Keratinocyte (primary cell): Measurements from ENCODE around the gene NPRL2. TPM values are rescaled to one million over a fixed set of nuclear protein-coding genes. Genes with fewer than 3 reads are reported as not detected.

Experiments
- DNase-seq: peaks from one replicate; pipeline ENCODE4 v3.0.0-alpha.2; 2011; ENCODE audit warnings: low read depth, missing footprints, low spot score
- FAIRE-seq: peaks from 2 replicates; lab custom pipeline; 2011; peaks lifted over from hg19 to GRCh38; lab: Jason Lieb, UNC
- H2AFZ ChIP-seq: 2 replicates; pipeline ENCODE4 v1.6.0; 2012; ENCODE audit warnings: low read length, control low read depth, inconsistent platforms; ENCODE audit not compliant: control insufficient read depth
- H3K27ac ChIP-seq: 2 replicates; pipeline ENCODE4 v1.5.1; 2011; ENCODE audit warnings: low read length; ENCODE audit not compliant: control insufficient read depth, insufficient read depth
- H3K27me3 ChIP-seq: 3 replicates; pipeline ENCODE4 v1.6.0; 2011; ENCODE audit warnings: low read length; ENCODE audit not compliant: control insufficient read depth, insufficient read depth; ENCODE audit errors: extremely low read depth
- H3K36me3 ChIP-seq, 2 experiments: 2 replicates in 1 of 2; 3 replicates in 1 of 2; pipeline ENCODE4 v1.5.1; 2011; ENCODE audit warnings: low read length in 2 of 2, mild to moderate bottlenecking in 1 of 2; ENCODE audit not compliant: control insufficient read depth in 2 of 2, insufficient read depth in 2 of 2; ENCODE audit errors: extremely low read depth in 1 of 2
- H3K4me1 ChIP-seq: 3 replicates; pipeline ENCODE4 v1.5.1; 2011; ENCODE audit warnings: low read length; ENCODE audit not compliant: control insufficient read depth, insufficient read depth; ENCODE audit errors: extremely low read depth
- H3K4me2 ChIP-seq: 3 replicates; pipeline ENCODE4 v1.6.0; 2011; ENCODE audit warnings: low read depth, low read length; ENCODE audit not compliant: control insufficient read depth, insufficient read depth; ENCODE audit errors: extremely low read depth
- H3K4me3 ChIP-seq, 3 experiments: fragments of 200-600 bp in 1 of 3; sonication (generic) in 1 of 3; 2 replicates in 2 of 3; 3 replicates in 1 of 3; pipeline ENCODE4 v1.5.1; 2011 to 2016; ENCODE audit warnings: low read length in 3 of 3, mild to moderate bottlenecking in 3 of 3, control low read depth in 2 of 3, inconsistent platforms in 1 of 3, low read depth in 1 of 3, mixed read lengths in 1 of 3, mixed run types in 1 of 3, moderate library complexity in 1 of 3; ENCODE audit not compliant: control insufficient read depth in 2 of 3, insufficient read depth in 2 of 3; ENCODE audit errors: extremely low read depth in 1 of 3
- H3K79me2 ChIP-seq: 2 replicates; pipeline ENCODE4 v1.6.0; 2012; ENCODE audit warnings: low read length; ENCODE audit not compliant: control insufficient read depth, insufficient read depth
- H3K9ac ChIP-seq: 3 replicates; pipeline ENCODE4 v1.6.0; 2011; ENCODE audit warnings: low read length; ENCODE audit not compliant: control insufficient read depth, insufficient read depth; ENCODE audit errors: extremely low read depth
- H3K9me1 ChIP-seq: 3 replicates; pipeline ENCODE4 v1.6.0; 2011; ENCODE audit warnings: low read length; ENCODE audit not compliant: control insufficient read depth, insufficient read depth; ENCODE audit errors: extremely low read depth
- H3K9me3 ChIP-seq: 2 replicates; pipeline ENCODE4 v1.5.1; 2012; ENCODE audit warnings: low read depth, low read length; ENCODE audit not compliant: control insufficient read depth
- H4K20me1 ChIP-seq: 3 replicates; pipeline ENCODE4 v1.6.0; 2011; ENCODE audit warnings: low read length; ENCODE audit not compliant: control insufficient read depth, insufficient read depth; ENCODE audit errors: extremely low read depth
- EZH2 ChIP-seq: IDR thresholded peaks from one replicate; pipeline ENCODE4 v1.6.1; 2012; ENCODE audit warnings: inconsistent platforms, mild to moderate bottlenecking, low read length, moderate library complexity
- dilution Hi-C: fragments of 300-500 bp; cut with MboI; formaldehyde crosslinking; loops from one replicate; pipeline ENCODE4 v1.7.0; 2020; ENCODE audit warnings: low sequenced_read_pairs; ENCODE audit not compliant: extremely low pct_ligation_motif_present
- polyA plus RNA-seq, 5 experiments: library from polyadenylated mRNA; depleted of rRNA in 3 of 5; stranded (reverse) in 3 of 5; stranded (forward) in 1 of 5; unstranded in 1 of 5; fragments of >200 nt; gene quantifications; 1 replicate in 1 of 5; 2 replicates in 3 of 5; 3 replicates in 1 of 5; pipeline versions ENCODE4 v1.2.1 to v1.2.3, GENCODE V29; 2011 to 2012; ENCODE audit warnings: missing spikeins in 2 of 5, low read depth in 1 of 5, low replicate concordance in 1 of 5
- TF ChIP-seq, protein P1 (sequence below), 3 experiments: IDR thresholded peaks in 1 of 3; conservative IDR thresholded peaks in 1 of 3; optimal IDR thresholded peaks in 1 of 3; 2 replicates in 2 of 3; 3 replicates in 1 of 3; pipeline versions ENCODE3 to v1.5.1; 2011; ENCODE audit warnings: low read length in 3 of 3, mild to moderate bottlenecking in 3 of 3, moderate library complexity in 2 of 3, control low read depth in 1 of 3, inconsistent platforms in 1 of 3; ENCODE audit not compliant: insufficient read depth in 2 of 3; ENCODE audit errors: extremely low read depth in 1 of 3

The NPRL2 gene
- polyA plus RNA-seq, 1 donor (not counting 4 experiments of a cell fraction or from before 2014, with no cell fraction given), result 20.6 TPM

DNA sequence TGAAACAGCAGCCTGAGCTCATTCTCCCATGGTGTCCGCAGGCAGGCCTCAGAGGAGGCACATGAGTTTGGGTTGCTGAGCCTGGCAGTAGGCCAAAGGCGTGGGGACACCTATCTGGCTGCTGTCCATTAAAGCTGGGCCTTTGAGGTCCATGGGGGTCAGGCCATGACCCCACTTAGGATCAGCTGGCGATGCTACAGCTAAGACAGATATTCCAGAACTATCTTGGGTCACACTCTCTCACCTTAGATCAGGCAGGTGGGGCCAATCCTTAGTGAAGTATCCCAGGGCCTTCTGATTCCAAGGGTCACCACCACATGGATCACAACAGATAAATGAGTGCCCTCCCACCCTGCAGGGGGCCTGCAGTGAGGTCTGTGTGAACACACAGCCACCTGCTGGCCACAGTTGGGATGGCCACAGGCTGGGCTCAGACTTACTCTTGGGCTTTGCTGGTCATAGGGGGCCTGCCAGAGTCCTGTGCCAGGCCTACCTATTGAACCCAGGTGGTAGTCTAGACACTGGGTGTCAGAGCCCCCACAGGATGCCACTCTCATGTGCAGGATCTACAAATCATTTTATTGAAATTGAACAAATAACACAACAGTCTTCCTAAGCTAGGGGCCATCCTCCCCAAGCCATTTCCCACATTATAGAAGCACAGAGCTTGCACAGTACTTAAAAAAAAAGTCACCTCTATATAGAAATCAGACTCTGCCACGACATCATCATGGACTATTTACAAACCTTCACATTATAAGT, 26.0 kb downstream of the NPRL2 start:
- TF ChIP-seq, protein P1, sequence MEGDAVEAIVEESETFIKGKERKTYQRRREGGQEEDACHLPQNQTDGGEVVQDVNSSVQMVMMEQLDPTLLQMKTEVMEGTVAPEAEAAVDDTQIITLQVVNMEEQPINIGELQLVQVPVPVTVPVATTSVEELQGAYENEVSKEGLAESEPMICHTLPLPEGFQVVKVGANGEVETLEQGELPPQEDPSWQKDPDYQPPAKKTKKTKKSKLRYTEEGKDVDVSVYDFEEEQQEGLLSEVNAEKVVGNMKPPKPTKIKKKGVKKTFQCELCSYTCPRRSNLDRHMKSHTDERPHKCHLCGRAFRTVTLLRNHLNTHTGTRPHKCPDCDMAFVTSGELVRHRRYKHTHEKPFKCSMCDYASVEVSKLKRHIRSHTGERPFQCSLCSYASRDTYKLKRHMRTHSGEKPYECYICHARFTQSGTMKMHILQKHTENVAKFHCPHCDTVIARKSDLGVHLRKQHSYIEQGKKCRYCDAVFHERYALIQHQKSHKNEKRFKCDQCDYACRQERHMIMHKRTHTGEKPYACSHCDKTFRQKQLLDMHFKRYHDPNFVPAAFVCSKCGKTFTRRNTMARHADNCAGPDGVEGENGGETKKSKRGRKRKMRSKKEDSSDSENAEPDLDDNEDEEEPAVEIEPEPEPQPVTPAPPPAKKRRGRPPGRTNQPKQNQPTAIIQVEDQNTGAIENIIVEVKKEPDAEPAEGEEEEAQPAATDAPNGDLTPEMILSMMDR (optimal IDR thresholded peaks at IDR 0.05 in 1 of 3, IDR thresholded peaks at IDR 0.05 in 1 of 3, conservative IDR thresholded peaks at IDR 0.05 in 1 of 3; ENCODE audit: extremely low read depth in 1 of 3, insufficient read depth in 2 of 3, low read length in 3 of 3), result peak in 2 of 3 experiments; percentile 88 to 89
- no peak for TF ChIP-seq EZH2
- dilution Hi-C loops, result no loop called here
- FAIRE-seq, result peak; percentile 75
- no peak overlapping the region for H3K27ac ChIP-seq
- no peak overlapping the region for H2AFZ ChIP-seq
- H3K79me2 ChIP-seq, result peaks cover 35% of the 10 kb centered on the region
- H3K4me1 ChIP-seq, result peaks cover 26% of the 10 kb centered on the region
- no peaks in the 10 kb centered on the region for H3K9me3 ChIP-seq
- H4K20me1 ChIP-seq, result no peaks in the 10 kb centered on the region
- peaks cover 14 to 17% of the 10 kb centered on the region in 2 experiments for H3K36me3 ChIP-seq
- H3K9ac ChIP-seq, result no peak overlapping the region
- H3K27me3 ChIP-seq, result no peaks in the 10 kb centered on the region
- no peak overlapping the region for H3K4me3 ChIP-seq
- no peak for DNase-seq
- H3K4me2 ChIP-seq, result no peak overlapping the region
- H3K9me1 ChIP-seq, result no peaks in the 10 kb centered on the region

DNA sequence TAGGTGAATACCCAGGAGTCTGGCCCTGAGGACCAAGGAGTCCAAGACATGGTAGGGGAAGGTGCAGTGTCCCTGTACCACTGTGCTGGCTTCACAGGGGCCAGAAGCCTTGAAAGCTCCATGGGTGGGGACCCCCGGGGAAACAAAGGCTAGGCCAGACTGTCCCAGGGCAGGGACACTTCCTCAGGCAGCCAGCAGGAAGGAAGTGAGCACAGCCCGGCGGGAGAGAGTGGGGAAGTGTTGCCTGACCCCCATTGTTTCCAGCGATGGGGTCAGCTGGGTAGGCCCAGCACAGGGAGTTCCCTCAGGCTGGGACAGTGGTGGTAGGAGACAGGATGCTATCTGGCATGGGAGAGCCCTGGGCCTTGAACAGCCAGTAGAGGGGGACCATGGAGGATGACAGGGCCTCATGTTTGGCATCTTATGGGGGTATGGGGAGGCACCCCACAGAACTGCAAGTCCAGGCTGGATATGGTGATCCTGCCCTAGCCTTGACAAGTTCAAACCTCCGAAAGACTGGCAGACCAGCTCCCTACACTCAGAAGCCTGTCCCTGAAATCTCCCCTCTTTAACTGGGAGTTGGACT, 26.9 kb downstream of the NPRL2 start:
- TF ChIP-seq, protein P1 (optimal IDR thresholded peaks at IDR 0.05 in 1 of 3, IDR thresholded peaks at IDR 0.05 in 1 of 3, conservative IDR thresholded peaks at IDR 0.05 in 1 of 3; ENCODE audit: extremely low read depth in 1 of 3, insufficient read depth in 2 of 3, low read length in 3 of 3), result no peak
- no peak for TF ChIP-seq EZH2
- no peak overlapping the region for H2AFZ ChIP-seq
- H3K9me1 ChIP-seq, result peaks cover 2% of the 10 kb centered on the region
- dilution Hi-C loops, result no loop called here
- H3K4me1 ChIP-seq, result peaks cover 30% of the 10 kb centered on the region
- no peaks in the 10 kb centered on the region for H3K27me3 ChIP-seq
- peaks cover 17 to 21% of the 10 kb centered on the region in 2 experiments for H3K36me3 ChIP-seq
- H3K9ac ChIP-seq, result no peak overlapping the region
- H3K9me3 ChIP-seq, result no peaks in the 10 kb centered on the region
- FAIRE-seq, result no peak
- H3K79me2 ChIP-seq, result peaks cover 42% of the 10 kb centered on the region
- DNase-seq, result no peak
- H3K27ac ChIP-seq, result no peak overlapping the region
- H3K4me3 ChIP-seq, result no peak overlapping the region
- H3K4me2 ChIP-seq, result no peak overlapping the region
- H4K20me1 ChIP-seq, result no peaks in the 10 kb centered on the region
